Heart right ventricle (tissue), 16 donors: ENCODE measurements around the gene GRIK3. TPM values are rescaled to one million over a fixed set of nuclear protein-coding genes. Genes with fewer than 3 reads are reported as not detected.

Source experiments
- ATAC-seq, 8 donors: fragments of 200-7000 bp; cut with Tn5 transposase; one replicate each; pipeline ENCODE4 v1.9.1; 2020; ENCODE audit warnings: mild to moderate bottlenecking in 8 of 8, moderate library complexity in 8 of 8, moderate number of reproducible peaks in 1 of 8
- DNase-seq, 2 donors: peaks; one replicate each; pipeline ENCODE4 v3.0.0-alpha.2; 2020
- H3K27ac ChIP-seq, 10 donors: fragments of 200-600 bp; sonication (generic) in 2 of 10; one replicate each; pipeline versions ENCODE4 v1.5.0 to v1.8.0; 2020 to 2022; ENCODE audit warnings: mild to moderate bottlenecking in 3 of 10
- H3K27me3 ChIP-seq, 7 donors: fragments of 200-600 bp; one replicate each; pipeline ENCODE4 v1.8.0; 2021 to 2022; ENCODE audit warnings: mild to moderate bottlenecking in 2 of 7
- H3K36me3 ChIP-seq, 9 donors: fragments of 200-600 bp; sonication (generic) in 1 of 9; one replicate each; pipeline versions ENCODE4 v1.5.0 to v1.8.0; 2020 to 2022; ENCODE audit warnings: mild to moderate bottlenecking in 2 of 9
- H3K4me1 ChIP-seq, 9 donors: fragments of 200-600 bp; sonication (generic) in 1 of 9; one replicate each; pipeline versions ENCODE4 v1.5.0 to v1.8.0; 2020 to 2022; ENCODE audit warnings: mild to moderate bottlenecking in 4 of 9
- H3K4me3 ChIP-seq, 10 donors: fragments of 200-600 bp; sonication (generic) in 2 of 10; one replicate each; pipeline versions ENCODE4 v1.5.0 to v1.8.0; 2020 to 2022; ENCODE audit warnings: mild to moderate bottlenecking in 7 of 10, moderate library complexity in 2 of 10
- H3K9me3 ChIP-seq, 11 donors: fragments of 200-600 bp in 10 of 11; sonication (generic) in 2 of 11; one replicate each; pipeline versions ENCODE4 v1.5.0 to v1.8.0; 2013 to 2022; ENCODE audit warnings: mild to moderate bottlenecking in 2 of 11, control low read depth in 1 of 11, moderate library complexity in 1 of 11
- CTCF ChIP-seq, 9 donors: fragments of 200-600 bp; sonication (generic) in 2 of 9; IDR thresholded peaks; one replicate each; pipeline versions ENCODE4 v1.5.0 to v1.8.0; 2021 to 2022; ENCODE audit warnings: antibody characterized with exemption in 9 of 9, mild to moderate bottlenecking in 5 of 9, moderate library complexity in 1 of 9
- WGBS, 2 donors: extraction: QIAGEN DNeasy Blood & Tissue Kit; methylation state at CpG; one replicate each; pipeline ENCODE4 v1.1.7; 2013; ENCODE audit warnings: inconsistent platforms in 1 of 2; 5-methylcytosine and 5-hydroxymethylcytosine counted together
- intact Hi-C, 10 donors: fragments of 100-400 bp; cut with DNase I; formaldehyde crosslinking; loops; one replicate each; pipeline versions ENCODE4 v1.11.1 to v1.14.2; 2022
- polyA plus RNA-seq, 2 donors: library from polyadenylated mRNA; stranded (reverse); fragments of 200-250 nt; gene quantifications; one replicate each; pipeline ENCODE4 v1.2.3, GENCODE V29; 2013
- total RNA-seq, 10 donors: library from RNA; stranded (reverse); fragmentation: NEBNext Ultra II Directional in 3 of 10; extraction: Animal tissue kit (Norgen Biotek cat#: 25700) in 3 of 10; gene quantifications; one replicate each; pipeline versions ENCODE4 v1.2.1 to v1.2.4, GENCODE V29; 2021 to 2023
- donor health status: Arrhythmogenic right ventricular cardiomyopathy.
- donor health status: ischemic (EF 13 %, LVEDD 7.1; RV severe dilation, severe dysfunction).
- donor health status: healthy with polysubstance abuse.
- donor health status: DM: no; HTN: yes; CAD: no.
- donor health status: DM: no; HTN: no; CAD: no.
- donor health status: ischemic (EF 25% LVEDD 6.9; RV normal size, moderate dysfunction).
- donor health status: ischemic (EF 25% LVEDD 5.7; RV mildly dilated, moderate dysfunction).
- donor health status: healthy.
- donor health status: DM: yes; HTN: yes; CAD: no.
- donor health status: Ischemic cardiomyopathy.
- donor health status: ischemic (EF 35%, LVEDD 5.7; RV mildly dilated, moderate dysfunction).
- donor health status: nonischemic (EF 11% LVEDD 7.7; RV severe dilation, severe dysfunction).
- donor health status: DM: yes; HTN: yes; CAD: no.
- donor health status: PGD.
- donor health status: ischemic (EF 29% LVEDD 5.4; RV normal size, mild dysfunction).
- donor health status: nonischemic (EF 23%, LVEDD 6.1; RV moderate dilation, normal function).

Gene GRIK3
- total and polyA plus RNA-seq, 12 donors: 0.10 to 1.1 (median 0.27) TPM

- ATAC-seq: no peak
- Histone ChIP-seq H3K9me3 (no peaks in the 10 kb centered on the region), H3K36me3 (no peaks in the 10 kb centered on the region), H3K4me3 (no peak overlapping the region), H3K27me3 (peaks cover 0 to 89% (median 68%) of the 10 kb centered on the region in 7 donors), H3K4me1 (no peaks in the 10 kb centered on the region), H3K27ac (no peak overlapping the region)
- no peak for DNase-seq
- intact Hi-C loops: no loop called here
- TF ChIP-seq CTCF (IDR thresholded peaks at IDR 0.05): no peak
- WGBS, 2 donors: 57 to 61% methylated on average over 8 of the region's 8 CpGs
Observed at GRCh38 chr1:36838888-36839287, 195.4 kb downstream of the GRIK3 start.

GRCh38 chr1:36836916-36837315 lies 197.4 kb downstream of the GRIK3 start:
- no peak for TF ChIP-seq CTCF (IDR thresholded peaks at IDR 0.05)
- 31 to 37% methylated on average over 3 of the region's 3 CpGs for WGBS, 2 donors
- intact Hi-C loops: no loop called here
- ATAC-seq: no peak
- Histone ChIP-seq H3K27me3 (peaks cover 0 to 89% (median 76%) of the 10 kb centered on the region in 7 donors), H3K36me3 (no peaks in the 10 kb centered on the region), H3K4me1 (no peaks in the 10 kb centered on the region), H3K4me3 (no peak overlapping the region), H3K9me3 (no peaks in the 10 kb centered on the region), H3K27ac (no peak overlapping the region)
- DNase-seq: no peak

DNA sequence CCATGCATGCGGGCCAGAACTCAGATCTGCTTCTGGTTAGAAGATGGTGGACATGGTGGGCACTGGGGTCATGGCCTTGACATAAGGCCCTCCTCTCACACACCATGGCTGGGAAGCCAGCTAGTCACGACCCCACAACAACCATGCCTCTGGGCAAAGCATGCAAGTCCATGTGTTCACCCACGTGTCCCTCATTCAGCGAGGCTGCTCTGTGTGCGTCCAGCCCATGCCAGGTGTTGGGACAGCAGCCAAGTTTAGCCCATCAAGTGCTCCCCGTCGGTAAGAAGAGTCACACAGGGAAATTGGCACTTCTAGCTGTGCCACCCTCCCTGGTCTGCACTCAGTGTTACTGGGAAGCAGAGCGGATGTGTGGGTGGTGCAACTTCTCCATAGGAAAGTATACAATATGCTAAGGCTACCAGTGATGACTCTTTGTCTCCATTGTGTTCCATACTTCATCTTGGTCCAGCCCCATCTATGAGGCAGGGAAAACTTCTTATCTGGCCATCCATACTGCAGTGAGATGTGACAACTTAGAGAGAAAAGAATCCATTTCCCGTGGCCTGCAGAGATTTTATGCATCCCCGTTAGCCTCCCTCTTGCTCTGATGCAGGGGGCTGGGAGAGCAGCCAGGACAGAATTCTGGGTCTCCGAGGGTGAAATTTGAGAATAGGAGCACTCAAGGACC lies 198.0 kb downstream of the GRIK3 start:
- no peak for TF ChIP-seq CTCF (IDR thresholded peaks at IDR 0.05)
- Histone ChIP-seq H3K27me3 (peaks cover 0 to 89% (median 70%) of the 10 kb centered on the region in 7 donors), H3K4me3 (no peak overlapping the region), H3K4me1 (no peaks in the 10 kb centered on the region), H3K27ac (no peak overlapping the region), H3K36me3 (no peaks in the 10 kb centered on the region), H3K9me3 (no peaks in the 10 kb centered on the region)
- intact Hi-C loops: no loop called here
- DNase-seq (no peak), ATAC-seq (no peak)
- WGBS, 2 donors: 65 to 67% methylated on average over 11 of the region's 11 CpGs

DNA sequence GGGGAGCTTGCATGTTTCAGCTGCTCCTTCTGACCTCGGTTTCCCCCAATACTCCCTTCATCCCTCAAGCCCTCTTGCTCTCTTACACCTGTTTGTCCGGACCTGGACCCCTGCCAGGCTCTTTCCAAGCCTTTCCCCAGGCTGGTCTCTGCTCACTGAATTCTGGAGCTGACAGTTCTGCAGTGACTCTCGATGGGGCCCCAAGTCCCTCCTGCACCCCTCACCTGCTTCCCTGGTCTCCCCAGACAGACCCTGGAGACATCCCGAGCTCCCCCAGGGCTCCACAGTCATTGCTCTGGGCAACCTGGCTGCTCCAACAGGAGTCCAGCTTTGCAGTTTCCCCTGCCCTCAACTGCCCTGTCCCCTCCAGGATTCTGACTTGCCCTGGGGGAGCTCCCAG lies 198.6 kb downstream of the GRIK3 start:
- Histone ChIP-seq H3K27me3 (peaks cover 0 to 89% (median 67%) of the 10 kb centered on the region in 7 donors), H3K9me3 (no peaks in the 10 kb centered on the region), H3K4me1 (no peaks in the 10 kb centered on the region), H3K27ac (no peak overlapping the region), H3K4me3 (no peak overlapping the region), H3K36me3 (no peaks in the 10 kb centered on the region)
- no peak for DNase-seq
- WGBS, 2 donors: 57 to 61% methylated on average over 4 of the region's 4 CpGs
- no peak for ATAC-seq
- TF ChIP-seq CTCF (IDR thresholded peaks at IDR 0.05): no peak
- intact Hi-C loops: no loop called here
